Embryonic facial prominence (tissue), 1 donor: ENCODE results near the gene NGF.

Source experiments
- DNase-seq: peaks from one replicate; pipeline ENCODE4 v3.0.0-alpha.2; 2016; ENCODE audit errors: extremely low spot score

NGF gene

GRCh38 chr1:115336741-115337140, 1.3 kb downstream of the NGF start:
- no peak for DNase-seq

- DNase-seq = no peak
Measured at GRCh38 chr1:115332813-115333608, 5.0 kb downstream of the NGF start.

GRCh38 chr1:115331558-115332331, 6.3 kb downstream of the NGF start:
- DNase-seq = no peak

GRCh38 chr1:115330480-115331013, 7.5 kb downstream of the NGF start:
- peak; percentile 36 for DNase-seq

DNA sequence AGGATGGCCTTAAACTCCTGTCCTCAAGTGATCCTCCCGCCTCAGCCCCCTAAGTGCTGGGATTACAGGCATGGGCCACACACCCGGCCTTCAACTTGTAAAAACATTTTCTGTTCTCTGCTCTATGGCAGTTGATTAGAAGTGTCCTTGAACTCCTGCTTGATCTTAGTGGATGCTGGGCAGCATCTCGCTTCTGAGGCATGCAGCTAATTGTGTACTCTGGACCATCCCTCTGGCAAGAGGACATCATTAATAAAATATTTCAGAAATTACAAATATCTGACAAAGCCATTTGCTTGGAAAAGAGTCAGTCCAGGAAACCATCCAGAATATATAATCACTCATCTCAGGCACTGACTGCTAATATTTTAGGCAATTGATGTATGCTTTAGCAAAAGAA, 8.1 kb downstream of the NGF start:
- no peak for DNase-seq

- no peak for DNase-seq
Measured at GRCh38 chr1:115327270-115327669, 10.8 kb downstream of the NGF start.

DNA sequence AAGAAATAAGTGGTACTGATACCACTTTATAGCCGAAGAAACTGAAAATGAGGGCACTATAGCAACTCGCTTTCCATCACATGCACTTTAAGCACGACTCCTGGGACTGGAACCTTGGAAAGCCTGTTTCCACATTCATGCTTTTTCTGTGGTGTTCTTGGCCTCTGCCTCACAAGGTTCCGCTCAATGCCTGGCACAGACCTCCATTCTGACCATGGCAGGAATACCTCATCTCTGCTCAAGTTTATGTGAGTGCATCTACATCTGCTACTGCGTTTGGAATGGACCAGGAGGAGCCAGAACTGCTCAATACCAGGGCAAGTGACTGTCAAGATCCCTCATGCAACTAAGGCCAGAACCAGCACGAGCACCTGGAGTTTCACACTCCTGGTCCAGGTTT, 11.6 kb downstream of the NGF start:
- no peak for DNase-seq

DNA sequence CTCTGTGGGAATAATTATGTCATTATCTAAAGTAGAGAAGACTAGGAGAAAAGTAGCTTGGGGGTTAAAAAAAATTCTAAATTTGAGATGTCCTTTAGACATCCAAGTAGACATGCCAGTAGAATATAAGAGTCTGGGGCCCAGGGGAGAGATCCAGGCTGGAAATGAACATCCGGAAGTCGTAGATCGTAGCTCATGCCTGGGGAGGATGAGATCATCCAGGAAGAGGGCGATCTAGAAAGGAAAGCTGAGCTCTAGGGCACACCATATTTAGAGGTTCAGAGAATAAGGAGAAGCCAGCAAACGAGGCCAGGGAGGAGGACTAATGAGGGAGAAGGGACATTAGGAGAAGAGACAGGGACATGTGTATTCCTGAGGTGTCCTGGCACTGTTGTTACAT, 12.2 kb downstream of the NGF start:
- no peak for DNase-seq

DNA sequence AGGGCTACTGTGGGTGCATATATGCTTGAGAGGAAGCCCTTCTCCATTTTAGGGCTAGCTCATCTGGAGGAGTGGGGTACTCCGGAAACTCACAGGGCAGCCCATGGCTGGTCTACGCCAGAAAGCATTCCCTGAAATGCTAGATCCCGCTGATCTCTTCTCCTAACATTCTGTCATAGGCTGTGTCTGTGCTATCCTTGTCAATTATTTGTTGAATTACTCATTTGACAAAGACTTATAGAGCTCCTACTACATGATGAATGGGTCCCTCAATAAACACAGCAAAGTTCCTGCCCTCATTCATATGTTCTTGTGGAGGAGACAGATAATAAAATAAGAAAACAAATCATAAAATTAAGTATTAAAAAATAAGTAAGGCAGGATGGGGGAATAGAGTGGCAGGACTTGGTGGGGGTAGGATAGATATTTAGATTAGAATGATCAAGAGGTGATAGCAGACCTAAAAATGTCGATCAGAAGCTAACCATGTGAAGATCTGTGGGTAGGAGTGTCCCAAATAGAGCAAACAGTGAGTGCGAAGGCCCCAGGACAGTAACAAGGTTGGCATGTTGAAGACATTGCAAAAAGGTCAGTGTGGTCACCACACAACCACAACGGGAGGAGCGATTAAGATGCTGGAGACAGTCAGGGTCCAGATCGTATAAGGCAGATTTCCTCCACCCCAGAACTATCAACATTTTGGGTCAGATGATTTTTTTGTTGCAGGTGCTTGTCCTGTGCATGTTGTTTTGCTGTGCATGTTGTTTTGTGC, 13.2 kb downstream of the NGF start:
- DNase-seq = no peak

- no peak for DNase-seq
Measured at GRCh38 chr1:115323366-115324004, 14.6 kb downstream of the NGF start.

DNA sequence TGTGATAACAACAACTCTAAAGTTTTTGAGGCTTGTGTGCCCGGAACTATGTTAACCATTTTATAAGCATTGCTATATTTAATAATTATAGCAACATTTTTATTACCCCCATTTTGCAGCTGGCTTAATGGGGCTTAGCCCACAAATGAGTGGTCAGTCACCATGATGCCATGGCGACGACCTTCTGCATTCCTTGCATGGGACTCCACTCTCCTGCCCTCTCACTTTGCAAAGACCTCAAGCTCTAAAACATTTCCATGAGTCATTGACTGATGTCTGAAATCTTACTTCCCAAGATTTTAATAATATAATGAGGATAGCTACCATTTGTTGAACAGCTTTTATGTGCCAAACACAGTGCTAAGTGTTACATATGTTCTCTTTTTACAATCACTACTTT, 15.4 kb downstream of the NGF start:
- no peak for DNase-seq

DNA sequence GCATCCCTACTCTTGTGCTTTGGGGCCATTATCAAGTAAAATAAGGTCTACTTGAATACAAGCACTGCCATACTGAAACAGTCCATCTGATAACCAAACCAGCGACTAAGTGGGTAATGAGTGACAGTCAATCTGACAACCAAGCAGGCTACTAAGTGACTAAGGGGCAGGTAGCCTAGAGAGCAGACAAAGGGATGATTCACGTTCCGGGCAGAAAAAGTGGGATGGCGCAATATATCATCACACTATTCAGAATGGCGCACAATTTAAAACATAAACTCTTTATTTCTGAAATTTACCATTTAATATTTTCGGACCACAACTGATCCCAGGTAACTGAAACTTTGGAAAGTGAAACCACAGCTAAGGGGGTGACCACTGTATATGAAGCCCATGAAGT, 17.7 kb downstream of the NGF start:
- DNase-seq = no peak

- no peak for DNase-seq
Measured at GRCh38 chr1:115319706-115320105, 18.3 kb downstream of the NGF start.

- DNase-seq = no peak
Measured at GRCh38 chr1:115317101-115318012, 20.7 kb downstream of the NGF start.

DNA sequence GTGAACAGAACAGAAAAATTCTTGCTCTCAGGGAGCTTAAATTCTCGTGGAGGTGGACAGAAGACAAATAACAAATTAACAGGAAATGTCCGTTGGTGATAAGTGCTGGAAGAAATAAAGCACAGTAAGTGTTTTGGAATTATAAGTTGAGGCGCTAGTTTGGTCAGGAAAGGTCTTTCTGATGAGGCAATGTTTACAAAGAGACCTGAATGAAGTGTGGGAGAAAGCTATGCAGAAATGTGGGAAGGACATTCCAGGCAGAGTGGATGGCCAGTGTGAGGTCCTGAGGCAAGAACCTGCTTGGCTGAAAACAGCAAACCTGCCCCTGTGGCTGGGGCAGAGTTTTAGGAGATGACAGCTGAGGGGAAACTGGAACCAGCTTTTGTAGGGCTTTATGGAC, 23.3 kb downstream of the NGF start:
- DNase-seq = no peak

DNA sequence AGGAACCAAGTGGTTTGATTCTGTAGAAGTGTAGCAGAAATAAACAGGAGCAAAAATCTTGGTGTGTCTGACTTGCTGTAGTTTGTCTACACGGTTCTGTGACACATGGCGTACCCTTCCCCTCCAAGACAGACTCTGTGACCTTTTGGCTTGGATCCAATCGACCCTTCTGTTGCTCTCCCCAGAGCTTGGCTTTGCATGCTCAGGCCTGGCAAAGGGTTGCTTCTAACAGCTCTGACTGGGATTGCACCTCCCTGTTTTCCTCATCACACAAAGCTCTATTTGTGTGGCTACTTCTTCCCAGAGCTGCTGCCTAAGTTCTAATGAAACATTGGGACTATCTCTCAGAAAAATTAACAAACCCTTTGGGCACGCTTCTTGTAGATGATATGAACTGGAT, 24.0 kb downstream of the NGF start:
- DNase-seq = no peak

GRCh38 chr1:115313182-115313581, 24.9 kb downstream of the NGF start:
- no peak for DNase-seq

DNA sequence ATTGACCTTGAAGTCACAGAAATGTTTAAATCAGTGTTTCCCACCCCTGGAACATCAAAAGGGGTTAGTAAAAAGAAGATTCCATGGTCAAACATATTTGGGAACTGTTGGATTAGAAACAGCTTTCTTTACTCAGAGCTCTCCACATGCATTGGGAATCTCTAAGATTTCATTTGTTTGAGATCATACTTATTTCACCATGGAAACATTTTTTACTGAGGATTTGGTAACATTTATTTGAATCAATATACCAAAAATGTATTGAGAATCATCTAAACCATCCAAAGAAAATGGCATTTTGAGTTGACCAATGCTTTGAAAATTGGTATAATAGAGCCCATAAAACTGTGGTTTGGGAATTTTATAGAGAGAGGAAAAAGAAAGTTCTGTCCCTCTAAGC, 25.3 kb downstream of the NGF start:
- no peak for DNase-seq

GRCh38 chr1:115311474-115311989, 26.5 kb downstream of the NGF start:
- no peak for DNase-seq
